Measurements from ENCODE around the gene HTR1B.

DNA sequence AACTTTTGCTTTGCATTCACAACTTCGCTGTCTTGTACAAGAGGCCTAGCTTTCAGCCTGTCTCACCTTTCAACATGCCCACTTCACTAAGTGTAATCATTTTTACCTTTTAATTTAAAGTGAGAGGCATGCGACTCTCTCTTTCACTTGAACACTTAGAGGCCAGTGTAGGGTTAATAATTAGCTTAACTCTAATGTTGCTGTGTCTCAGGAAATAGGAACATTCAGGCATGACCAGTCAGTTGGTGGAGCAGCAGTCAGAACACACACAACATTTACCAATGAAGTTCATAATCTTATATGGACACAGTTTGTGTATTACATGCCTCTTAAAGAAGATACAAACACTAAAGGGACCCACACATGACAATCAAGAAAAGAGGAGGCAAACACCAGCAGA, 47.6 kb downstream of the HTR1B start:
- TF ChIP-seq, protein P1, sequence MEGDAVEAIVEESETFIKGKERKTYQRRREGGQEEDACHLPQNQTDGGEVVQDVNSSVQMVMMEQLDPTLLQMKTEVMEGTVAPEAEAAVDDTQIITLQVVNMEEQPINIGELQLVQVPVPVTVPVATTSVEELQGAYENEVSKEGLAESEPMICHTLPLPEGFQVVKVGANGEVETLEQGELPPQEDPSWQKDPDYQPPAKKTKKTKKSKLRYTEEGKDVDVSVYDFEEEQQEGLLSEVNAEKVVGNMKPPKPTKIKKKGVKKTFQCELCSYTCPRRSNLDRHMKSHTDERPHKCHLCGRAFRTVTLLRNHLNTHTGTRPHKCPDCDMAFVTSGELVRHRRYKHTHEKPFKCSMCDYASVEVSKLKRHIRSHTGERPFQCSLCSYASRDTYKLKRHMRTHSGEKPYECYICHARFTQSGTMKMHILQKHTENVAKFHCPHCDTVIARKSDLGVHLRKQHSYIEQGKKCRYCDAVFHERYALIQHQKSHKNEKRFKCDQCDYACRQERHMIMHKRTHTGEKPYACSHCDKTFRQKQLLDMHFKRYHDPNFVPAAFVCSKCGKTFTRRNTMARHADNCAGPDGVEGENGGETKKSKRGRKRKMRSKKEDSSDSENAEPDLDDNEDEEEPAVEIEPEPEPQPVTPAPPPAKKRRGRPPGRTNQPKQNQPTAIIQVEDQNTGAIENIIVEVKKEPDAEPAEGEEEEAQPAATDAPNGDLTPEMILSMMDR (IDR thresholded peaks at IDR 0.05): no peak
- TF ChIP-seq POLR2A (IDR thresholded peaks at IDR 0.05): no peak

Data from adrenal gland (tissue), 5 donors.